GM21723 (cell line): ENCODE results near the gene STOM.
A peak's percentile ranks its signal among the peaks of the same experiment; 100 is the strongest.
"Not testable (repeated sequence)": the region's sequence is repeated elsewhere in the genome, so short reads cannot be mapped to it uniquely, and the experiment has no call there.

Experiments used
- ATAC-seq: cut with Tn5 transposase; IDR thresholded peaks from one replicate; pipeline ENCODE4 v1.9.1; 2021; ENCODE audit warnings: mild to moderate bottlenecking, moderate library complexity; ENCODE audit not compliant: unreplicated experiment

The STOM gene

GRCh38 chr9:121303456-121304451, 66.3 kb downstream of the STOM start:
- ATAC-seq = no peak

DNA sequence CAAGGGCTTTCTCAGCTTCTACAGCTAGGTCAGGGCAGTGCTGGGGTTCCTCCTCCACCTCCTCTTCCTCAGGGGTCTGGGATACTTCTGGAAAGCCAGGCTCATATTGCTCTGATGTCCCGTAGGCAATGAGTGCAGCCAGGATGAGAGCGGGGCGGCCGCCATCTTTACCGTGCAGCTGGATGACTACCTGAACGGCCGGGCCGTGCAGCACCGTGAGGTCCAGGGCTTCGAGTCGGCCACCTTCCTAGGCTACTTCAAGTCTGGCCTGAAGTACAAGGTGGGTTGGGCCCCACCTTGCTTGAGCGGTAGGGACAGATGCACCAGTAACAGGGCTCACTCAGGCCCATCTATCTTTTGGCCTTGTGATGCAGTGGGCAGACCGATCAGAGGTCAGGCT, 67.3 kb downstream of the STOM start:
- no peak for ATAC-seq

GRCh38 chr9:121302341-121302740, 67.7 kb downstream of the STOM start:
- no peak for ATAC-seq

GRCh38 chr9:121301881-121302286, 68.2 kb downstream of the STOM start:
- no peak for ATAC-seq

GRCh38 chr9:121300283-121301119, 69.5 kb downstream of the STOM start:
- ATAC-seq = no peak

DNA sequence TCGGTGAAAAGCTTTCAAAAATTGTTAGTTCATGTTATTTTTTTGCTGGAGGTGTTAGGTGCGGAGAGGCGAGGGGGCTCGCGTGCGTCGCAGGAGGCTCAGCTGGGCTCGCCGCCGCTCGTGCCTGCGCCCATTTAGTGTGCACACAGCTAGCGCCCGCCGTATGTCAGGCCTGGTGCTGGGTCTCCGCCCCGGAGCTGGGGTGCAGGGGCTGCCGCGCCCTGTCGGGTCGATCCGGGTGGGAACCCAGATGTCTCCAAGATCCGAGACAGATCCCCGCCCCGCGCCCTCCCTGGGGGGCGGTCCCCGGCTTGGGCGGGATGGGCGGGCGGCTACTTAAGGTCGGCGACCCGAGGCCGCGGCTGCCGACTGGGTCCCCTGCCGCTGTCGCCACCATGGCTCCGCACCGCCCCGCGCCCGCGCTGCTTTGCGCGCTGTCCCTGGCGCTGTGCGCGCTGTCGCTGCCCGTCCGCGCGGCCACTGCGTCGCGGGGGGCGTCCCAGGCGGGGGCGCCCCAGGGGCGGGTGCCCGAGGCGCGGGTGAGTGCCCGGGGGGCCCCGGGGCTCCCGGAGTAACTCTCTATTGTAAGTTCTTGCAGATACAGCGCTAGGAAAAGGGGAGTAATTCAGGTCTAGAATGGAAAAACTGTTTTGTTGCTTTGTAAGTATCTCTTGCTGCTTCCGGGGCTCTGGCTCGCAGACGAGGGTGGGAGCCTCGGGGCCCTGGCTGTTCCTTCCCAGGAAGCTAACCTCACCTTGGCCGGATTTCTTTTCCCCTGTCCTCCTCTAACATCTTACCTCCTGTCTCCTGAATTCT, 70.4 kb downstream of the STOM start:
- peak; percentile 51 for ATAC-seq

DNA sequence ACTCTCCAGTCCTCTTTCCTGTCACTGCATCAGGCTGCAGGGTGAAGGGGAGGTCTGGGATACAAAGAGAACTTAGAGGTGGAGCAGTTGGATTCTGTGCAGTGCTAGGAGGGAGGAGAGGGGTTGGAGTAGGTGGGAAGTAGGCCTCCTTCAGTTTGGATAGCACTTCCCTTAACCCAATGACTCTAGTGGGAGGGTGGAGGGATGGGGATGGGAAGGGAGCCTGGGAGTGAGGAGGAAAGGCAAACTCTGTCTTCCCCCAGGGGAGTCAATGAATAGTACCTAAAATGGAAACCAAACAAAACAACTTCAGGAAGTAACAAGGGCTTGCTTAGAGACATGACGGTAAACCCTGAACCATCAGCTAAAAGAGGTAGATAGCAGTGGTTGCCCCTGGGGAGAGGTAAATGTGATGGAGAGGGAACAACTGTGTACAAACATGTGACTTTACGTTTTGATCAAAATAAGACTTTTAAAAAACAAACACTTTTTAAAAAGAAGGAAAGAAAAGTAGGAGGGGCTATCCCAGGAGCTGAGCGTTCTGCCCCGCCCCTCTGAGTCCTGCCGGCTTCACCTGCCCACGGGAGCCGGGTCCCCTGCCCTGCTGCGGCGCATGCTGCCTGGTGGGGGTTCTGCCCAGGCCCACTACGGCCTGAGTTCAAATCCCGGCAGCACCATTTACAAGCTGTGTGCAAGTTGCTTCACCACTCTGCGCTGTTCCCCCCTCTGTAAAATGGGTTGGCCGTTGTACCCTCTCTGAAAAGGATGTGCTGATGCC, 71.2 kb downstream of the STOM start:
- ATAC-seq = peak; percentile 24

GRCh38 chr9:121298016-121298538, 72.0 kb downstream of the STOM start:
- no peak for ATAC-seq

GRCh38 chr9:121297389-121297788, 72.7 kb downstream of the STOM start:
- ATAC-seq = no peak

- no peak for ATAC-seq
Observed at GRCh38 chr9:121296213-121297127, 73.6 kb downstream of the STOM start.

- ATAC-seq = no peak
Observed at GRCh38 chr9:121295662-121296191, 74.3 kb downstream of the STOM start.

DNA sequence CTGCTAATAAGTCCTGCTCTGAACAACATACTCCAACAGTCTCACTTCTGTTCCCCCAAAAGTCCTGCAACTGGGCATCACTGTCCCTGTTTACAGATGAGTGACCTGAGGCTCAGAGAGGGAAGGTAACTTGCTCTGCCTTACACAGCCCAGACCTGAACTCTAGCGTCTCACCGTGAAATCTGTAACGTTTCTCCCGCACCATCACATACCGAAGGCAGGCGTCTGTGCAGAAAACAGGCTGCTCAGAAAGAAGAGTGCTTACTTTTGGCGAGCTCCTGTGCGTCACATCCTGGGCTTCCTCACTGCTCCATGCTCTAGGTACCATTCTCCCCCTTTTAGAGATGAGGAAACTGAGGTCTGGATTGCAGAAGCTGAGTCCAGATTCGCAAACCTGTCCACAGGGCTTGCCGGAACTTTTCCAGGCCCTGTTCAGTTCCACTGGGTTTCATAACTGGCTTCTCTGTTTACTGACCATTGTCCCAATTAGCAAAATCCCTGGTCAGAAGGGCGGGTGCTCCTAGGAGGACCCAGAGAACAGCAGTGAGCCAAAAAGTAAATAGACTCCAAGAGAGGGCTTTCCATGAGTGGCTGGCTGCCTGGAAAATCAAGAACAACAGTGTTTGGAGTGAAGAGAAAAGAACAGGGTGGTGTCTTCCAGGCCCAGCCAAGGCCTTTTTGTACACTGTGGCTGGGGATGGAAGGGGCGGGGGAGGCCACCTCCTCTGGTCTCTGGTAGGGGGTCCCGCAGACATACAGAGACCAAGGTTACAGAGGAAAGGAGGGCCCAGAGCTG, 75.0 kb downstream of the STOM start:
- no peak for ATAC-seq

- no peak for ATAC-seq
Observed at GRCh38 chr9:121294151-121294743, 75.8 kb downstream of the STOM start.

GRCh38 chr9:121292801-121293241, 77.2 kb downstream of the STOM start:
- ATAC-seq = no peak

- no peak for ATAC-seq
Observed at GRCh38 chr9:121292051-121292450, 78.0 kb downstream of the STOM start.

- ATAC-seq = not testable (repeated sequence)
Observed at GRCh38 chr9:121291536-121291935, 78.5 kb downstream of the STOM start.

DNA sequence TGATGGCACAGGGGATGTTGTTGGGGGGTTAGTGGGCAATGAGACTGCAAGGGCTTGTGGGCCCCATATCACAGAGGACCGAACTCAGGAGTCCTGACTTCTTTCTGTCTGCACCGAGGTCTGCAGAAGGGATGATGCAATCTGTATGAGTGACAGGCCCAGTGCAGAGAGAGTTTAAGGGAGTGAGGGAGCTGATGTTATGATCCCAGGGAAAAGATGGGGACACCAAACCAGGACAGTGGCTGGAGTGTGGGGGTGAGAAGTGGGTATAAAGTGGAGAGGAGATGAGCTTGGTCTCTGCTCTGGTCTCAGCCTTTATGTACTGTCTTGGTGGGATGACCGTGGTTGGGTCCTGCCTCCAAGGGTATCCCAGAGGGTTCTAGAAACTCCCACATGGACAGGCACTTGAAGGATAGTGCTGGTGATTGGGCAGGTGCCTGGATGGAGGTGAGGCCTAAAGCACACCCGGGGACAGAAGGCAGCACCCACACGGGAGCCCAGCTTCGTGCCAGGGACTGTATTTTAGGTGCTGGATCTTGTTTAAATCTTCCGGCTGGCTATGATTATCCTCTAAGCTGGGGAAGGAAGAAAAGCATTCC, 80.2 kb downstream of the STOM start:
- no peak for ATAC-seq
